GM23338 (cell line): ENCODE measurements around the gene ZDHHC9.

Experiments used
- CREB1 ChIP-seq: fragments of 250-450 bp; sonication (Bioruptor Pico); IDR thresholded peaks from 2 replicates; pipeline ENCODE4 v1.5.0; 2020; ENCODE audit warnings: low read depth, mild to moderate bottlenecking, moderate library complexity
- EZH2 ChIP-seq: fragments of 200-600 bp; sonication (generic); IDR thresholded peaks from one replicate; pipeline ENCODE4 v1.8.0; 2017; ENCODE audit warnings: antibody characterized with exemption, mild to moderate bottlenecking, low read depth; ENCODE audit not compliant: unreplicated experiment
- EZH2phosphoT487 ChIP-seq: fragments of 200-600 bp; sonication (generic); IDR thresholded peaks from one replicate; pipeline ENCODE4 v1.8.1; 2018; ENCODE audit warnings: antibody characterized with exemption; ENCODE audit not compliant: unreplicated experiment
- NANOG ChIP-seq: IDR thresholded peaks from 2 replicates; pipeline ENCODE4 v1.6.1; 2016; ENCODE audit warnings: antibody characterized with exemption, borderline replicate concordance
- POLR2AphosphoS5 ChIP-seq: IDR thresholded peaks from 2 replicates; pipeline ENCODE4 v1.6.1; 2016; ENCODE audit warnings: antibody characterized with exemption, low read depth
- REST ChIP-seq: IDR thresholded peaks from one replicate; pipeline ENCODE4 v1.6.1; 2018; ENCODE audit warnings: antibody characterized with exemption; ENCODE audit not compliant: unreplicated experiment
- ZNF114 ChIP-seq: fragments of 250-450 bp; sonication (Bioruptor Pico); IDR thresholded peaks from 2 replicates; pipeline ENCODE4 v1.5.0; 2020; ENCODE audit warnings: mild to moderate bottlenecking, moderate library complexity
- ZNF331 ChIP-seq: fragments of 250-450 bp; sonication (Bioruptor Pico); IDR thresholded peaks from 2 replicates; pipeline ENCODE4 v1.5.0; 2020; ENCODE audit warnings: low read depth, mild to moderate bottlenecking, moderate library complexity
- TF ChIP-seq, protein P1 (sequence below), 2 experiments: fragments of 200-600 bp in 1 of 2; sonication (generic) in 1 of 2; conservative IDR thresholded peaks; 2 replicates each; pipeline versions ENCODE4 v1.5.1 to v1.6.1; 2016 to 2017; ENCODE audit warnings: antibody characterized with exemption in 2 of 2, low read depth in 2 of 2, mild to moderate bottlenecking in 2 of 2, moderate library complexity in 1 of 2

- TF ChIP-seq, protein P1, sequence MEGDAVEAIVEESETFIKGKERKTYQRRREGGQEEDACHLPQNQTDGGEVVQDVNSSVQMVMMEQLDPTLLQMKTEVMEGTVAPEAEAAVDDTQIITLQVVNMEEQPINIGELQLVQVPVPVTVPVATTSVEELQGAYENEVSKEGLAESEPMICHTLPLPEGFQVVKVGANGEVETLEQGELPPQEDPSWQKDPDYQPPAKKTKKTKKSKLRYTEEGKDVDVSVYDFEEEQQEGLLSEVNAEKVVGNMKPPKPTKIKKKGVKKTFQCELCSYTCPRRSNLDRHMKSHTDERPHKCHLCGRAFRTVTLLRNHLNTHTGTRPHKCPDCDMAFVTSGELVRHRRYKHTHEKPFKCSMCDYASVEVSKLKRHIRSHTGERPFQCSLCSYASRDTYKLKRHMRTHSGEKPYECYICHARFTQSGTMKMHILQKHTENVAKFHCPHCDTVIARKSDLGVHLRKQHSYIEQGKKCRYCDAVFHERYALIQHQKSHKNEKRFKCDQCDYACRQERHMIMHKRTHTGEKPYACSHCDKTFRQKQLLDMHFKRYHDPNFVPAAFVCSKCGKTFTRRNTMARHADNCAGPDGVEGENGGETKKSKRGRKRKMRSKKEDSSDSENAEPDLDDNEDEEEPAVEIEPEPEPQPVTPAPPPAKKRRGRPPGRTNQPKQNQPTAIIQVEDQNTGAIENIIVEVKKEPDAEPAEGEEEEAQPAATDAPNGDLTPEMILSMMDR (conservative IDR thresholded peaks at IDR 0.05; ENCODE audit: low read depth in 2 of 2) = no peak
- no peak for TF ChIP-seq EZH2phosphoT487
- no peak for TF ChIP-seq EZH2
- TF ChIP-seq POLR2AphosphoS5 = no peak
- no peak for TF ChIP-seq ZNF331
- no peak for TF ChIP-seq CREB1 (CRISPR knock-in tag)
- TF ChIP-seq REST = no peak
- no peak for TF ChIP-seq NANOG
- TF ChIP-seq ZNF114 (CRISPR knock-in tag) = no peak
These were observed 82.7 kb downstream of the ZDHHC9 start for GRCh38 chrX:129760981-129761380.
